ENCODE measurements around the gene NDEL1.

Gene NDEL1

DNA sequence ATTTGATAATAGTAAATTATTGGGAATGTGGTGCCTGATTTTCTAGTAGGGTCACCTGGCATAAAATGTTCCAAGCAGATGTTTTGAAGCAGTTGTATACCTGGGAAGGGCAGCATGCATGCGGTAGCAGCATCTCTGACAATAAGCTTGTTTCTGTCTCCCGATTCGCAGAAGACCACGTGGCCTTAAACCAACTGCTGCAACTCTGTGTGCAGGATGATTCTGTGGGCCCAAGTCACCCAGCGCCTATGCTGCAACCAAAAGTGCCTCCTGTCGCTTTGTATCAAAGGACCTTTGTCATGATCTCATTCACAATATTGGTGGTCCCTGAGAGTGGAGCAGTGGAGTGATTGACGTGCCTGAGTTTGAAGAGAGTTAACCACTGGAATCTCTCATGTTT lies 8.1 kb downstream of the NDEL1 start:
- TF ChIP-seq, protein P1, sequence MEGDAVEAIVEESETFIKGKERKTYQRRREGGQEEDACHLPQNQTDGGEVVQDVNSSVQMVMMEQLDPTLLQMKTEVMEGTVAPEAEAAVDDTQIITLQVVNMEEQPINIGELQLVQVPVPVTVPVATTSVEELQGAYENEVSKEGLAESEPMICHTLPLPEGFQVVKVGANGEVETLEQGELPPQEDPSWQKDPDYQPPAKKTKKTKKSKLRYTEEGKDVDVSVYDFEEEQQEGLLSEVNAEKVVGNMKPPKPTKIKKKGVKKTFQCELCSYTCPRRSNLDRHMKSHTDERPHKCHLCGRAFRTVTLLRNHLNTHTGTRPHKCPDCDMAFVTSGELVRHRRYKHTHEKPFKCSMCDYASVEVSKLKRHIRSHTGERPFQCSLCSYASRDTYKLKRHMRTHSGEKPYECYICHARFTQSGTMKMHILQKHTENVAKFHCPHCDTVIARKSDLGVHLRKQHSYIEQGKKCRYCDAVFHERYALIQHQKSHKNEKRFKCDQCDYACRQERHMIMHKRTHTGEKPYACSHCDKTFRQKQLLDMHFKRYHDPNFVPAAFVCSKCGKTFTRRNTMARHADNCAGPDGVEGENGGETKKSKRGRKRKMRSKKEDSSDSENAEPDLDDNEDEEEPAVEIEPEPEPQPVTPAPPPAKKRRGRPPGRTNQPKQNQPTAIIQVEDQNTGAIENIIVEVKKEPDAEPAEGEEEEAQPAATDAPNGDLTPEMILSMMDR (IDR thresholded peaks at IDR 0.05; ENCODE audit: low read depth, low read length): no peak
- no peak for DNase-seq (ENCODE audit: extremely low read depth, low read depth)

- no peak for DNase-seq (ENCODE audit: extremely low read depth, low read depth)
Observed at GRCh38 chr17:8444494-8444893, 8.8 kb downstream of the NDEL1 start.

DNA sequence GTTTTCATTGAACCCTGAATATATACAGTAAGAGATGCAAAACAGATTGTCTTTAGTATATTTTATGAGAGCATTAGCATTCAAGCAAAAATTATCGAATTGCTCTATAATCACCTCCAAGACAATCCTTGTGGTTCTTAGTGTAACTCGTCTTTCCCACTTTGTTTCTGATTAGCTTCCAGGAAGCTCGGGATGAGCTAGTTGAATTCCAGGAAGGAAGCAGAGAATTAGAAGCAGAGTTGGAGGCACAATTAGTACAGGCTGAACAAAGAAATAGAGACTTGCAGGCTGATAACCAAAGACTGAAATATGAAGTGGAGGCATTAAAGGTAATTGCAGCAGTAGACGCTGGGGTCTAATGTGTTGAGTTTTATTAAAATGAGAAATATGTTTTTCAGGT lies 9.9 kb downstream of the NDEL1 start:
- no peak for DNase-seq (ENCODE audit: extremely low read depth, low read depth)
- TF ChIP-seq, protein P1 (IDR thresholded peaks at IDR 0.05; ENCODE audit: low read depth, low read length): no peak

More at GRCh38 chr17:8444494-8444893, 8.8 kb downstream of the NDEL1 start:
- TF ChIP-seq, protein P1 (IDR thresholded peaks at IDR 0.05; ENCODE audit: low read depth, low read length): no peak

DNA sequence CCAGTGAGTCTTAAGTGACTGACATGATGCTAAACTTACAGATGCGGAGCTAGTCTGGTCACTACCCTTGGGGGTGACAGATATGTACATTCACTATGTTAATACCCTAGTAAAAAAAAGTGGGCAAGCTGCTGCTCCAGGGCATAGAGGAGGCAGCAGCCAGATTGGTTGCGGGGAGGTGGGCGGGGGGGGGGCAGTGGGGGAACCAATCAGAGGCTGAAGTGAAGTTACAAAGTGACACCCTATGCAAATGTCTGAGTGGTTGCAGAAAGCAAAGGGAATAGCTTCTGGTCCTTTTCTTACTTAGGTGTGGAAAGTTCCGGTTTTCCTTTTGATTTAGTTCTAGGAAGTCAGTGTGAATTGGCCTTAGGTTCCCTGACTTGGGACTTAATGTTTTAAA lies 12.1 kb downstream of the NDEL1 start:
- TF ChIP-seq, protein P1 (IDR thresholded peaks at IDR 0.05; ENCODE audit: low read depth, low read length): no peak
- no peak for DNase-seq (ENCODE audit: extremely low read depth, low read depth)

- TF ChIP-seq, protein P1 (IDR thresholded peaks at IDR 0.05; ENCODE audit: low read depth, low read length): no peak
- no peak for DNase-seq (ENCODE audit: extremely low read depth, low read depth)
Observed at GRCh38 chr17:8448310-8448709, 12.6 kb downstream of the NDEL1 start.

GRCh38 chr17:8451933-8452614 lies 16.4 kb downstream of the NDEL1 start:
- DNase-seq (ENCODE audit: extremely low read depth, low read depth): no peak
- TF ChIP-seq, protein P1 (IDR thresholded peaks at IDR 0.05; ENCODE audit: low read depth, low read length): no peak

- DNase-seq (ENCODE audit: extremely low read depth, low read depth): no peak
- TF ChIP-seq, protein P1 (IDR thresholded peaks at IDR 0.05; ENCODE audit: low read depth, low read length): no peak
Observed at GRCh38 chr17:8453326-8453725, 17.6 kb downstream of the NDEL1 start.

Measured in AG09319 (cell line).